ENCODE results near the gene INTS11. TPM values are rescaled to one million over a fixed set of nuclear protein-coding genes. Genes with fewer than 3 reads are reported as not detected.

The INTS11 gene
- total RNA-seq, 1 experiment from 2014 or later = 56.6 TPM

DNA sequence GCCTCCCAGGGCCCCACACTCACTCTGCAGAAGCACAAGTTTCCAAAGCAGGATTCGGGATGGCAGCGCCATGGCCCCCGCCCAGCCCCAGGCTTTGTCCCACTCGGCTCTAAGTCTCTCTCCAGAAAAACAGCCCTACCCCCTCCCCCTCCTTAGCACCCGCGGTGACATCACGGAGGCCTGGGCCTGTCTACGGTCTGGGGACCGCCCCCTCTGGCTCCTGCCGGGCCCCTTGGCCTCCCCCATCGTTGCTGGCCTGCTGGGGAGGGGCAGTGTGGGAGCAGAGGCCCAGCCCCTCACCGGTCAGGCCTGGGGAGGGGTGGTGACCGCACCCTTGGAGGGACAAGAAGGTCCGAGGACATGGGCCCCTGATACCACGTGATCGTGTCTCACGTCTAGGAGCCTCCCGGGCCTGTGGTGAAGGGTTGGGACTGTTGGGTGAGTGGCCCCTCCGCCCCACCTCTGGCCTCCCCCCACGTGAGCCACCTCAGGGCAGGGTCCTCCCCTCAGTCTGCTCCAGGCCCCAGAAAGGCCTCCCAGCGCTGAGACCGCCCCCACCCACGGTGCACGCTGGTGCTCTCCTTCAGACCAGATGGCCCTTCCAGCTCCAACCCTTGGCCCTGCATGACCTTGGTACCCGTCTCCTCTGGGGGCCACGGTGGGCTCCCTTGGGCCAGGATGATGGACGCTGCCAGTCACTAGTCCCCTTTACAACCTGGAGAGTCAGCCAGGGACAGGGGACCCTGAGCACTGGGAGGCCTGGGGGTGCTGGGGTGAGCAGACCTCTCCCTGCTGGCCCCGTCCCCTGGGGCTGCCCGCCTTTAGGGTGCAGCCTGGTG lies 34.2 kb upstream of the INTS11 start, which contains the start of gene MXRA8:
MXRA8 (minus strand) TSS at position 123 of the 839 bp plus-strand sequence; CDS start at position 72, 51 bp downstream.
- no peak for DNase-seq (ENCODE audit: extremely low read depth, low read depth)

DNA sequence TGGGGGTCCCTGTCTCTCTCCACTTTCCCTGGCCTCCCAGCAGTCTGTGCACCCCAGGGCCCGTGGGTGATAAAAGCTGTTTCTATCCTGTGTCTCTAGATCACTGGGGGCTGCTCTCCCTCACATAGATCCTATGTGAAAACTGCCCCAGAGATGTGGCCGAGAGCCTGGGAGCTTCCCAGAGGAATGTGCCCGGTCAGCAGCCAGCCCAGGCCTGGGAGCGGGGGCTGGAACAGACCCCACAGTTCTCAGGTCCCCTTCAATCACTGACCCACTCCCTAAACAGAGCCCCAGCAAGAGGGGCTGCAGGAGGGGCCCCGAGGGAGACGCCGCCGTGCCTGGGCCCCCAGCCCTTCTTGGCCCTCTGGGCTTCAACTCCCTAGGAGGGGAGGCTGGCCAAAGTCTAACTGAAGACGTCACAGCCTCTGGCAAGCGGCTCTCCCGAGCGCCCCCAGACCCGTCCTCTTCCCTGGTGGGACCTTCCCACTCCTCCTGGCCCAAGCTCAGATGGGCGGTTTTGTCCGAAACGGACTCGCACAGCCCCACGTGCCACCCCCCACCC lies 33.5 kb upstream of the INTS11 start:
- no peak for DNase-seq (ENCODE audit: extremely low read depth, low read depth)

DNA sequence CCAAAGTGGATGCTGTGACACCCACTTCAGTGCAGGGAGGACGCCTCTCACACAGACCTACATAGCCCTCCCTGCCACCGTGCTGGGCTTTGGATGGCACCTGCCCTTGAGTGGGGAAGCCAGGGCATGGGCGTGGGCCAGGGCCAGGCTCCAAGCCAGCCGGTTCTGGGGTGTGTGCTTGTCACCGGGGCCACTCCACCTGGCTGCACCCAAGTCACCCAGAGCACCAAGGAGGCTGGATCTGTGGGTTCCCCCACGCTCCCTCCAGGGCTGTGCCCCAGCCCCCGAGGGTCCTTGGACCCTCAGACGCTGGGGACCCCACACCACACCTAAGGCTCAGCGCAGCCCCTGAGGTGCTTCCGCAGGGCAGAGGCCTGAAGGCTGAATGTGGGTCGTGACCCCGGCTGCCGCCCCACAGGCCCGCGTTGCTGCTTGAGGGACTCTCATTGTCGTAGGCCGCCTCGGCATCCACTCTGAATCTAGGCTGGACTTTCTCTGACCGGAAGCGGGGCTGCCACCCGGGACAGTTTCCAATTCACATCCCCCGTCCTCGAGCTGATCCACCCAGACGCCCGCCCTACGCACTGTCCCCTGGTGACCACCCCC lies 32.4 kb upstream of the INTS11 start:
- DNase-seq (ENCODE audit: extremely low read depth, low read depth) = no peak

DNA sequence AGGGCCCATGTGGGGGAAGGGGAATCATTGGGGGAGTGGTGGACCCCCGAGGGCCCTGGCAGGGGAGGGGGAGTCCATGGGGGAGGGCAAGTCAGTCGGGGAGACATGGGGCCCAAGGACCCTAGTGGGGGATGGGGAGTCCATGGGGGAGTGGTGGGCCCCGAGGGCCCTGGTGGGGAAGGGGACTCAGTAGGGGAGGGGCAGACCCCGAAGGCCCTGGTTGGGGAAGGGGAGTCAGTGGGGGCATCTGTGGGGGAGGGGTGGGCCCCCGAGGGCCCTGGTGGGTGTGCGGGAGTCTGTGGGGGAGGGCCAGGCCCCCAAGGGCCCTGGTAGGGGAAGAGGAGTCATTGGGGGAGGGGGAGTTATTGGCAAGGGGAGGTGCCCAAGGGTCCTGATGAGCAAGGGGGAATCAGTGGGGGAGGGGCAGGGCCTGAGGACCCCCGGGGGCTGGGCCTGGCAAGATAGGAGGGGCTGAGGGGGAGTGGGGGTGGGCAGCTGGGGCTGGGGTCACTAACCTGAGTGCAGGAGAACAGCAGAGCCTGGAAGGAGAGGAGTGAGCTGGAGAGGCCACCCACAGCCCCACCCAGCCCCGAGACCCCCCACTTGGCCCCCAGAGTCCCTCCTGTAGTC lies 31.8 kb upstream of the INTS11 start:
- no peak for DNase-seq (ENCODE audit: extremely low read depth, low read depth)

DNA sequence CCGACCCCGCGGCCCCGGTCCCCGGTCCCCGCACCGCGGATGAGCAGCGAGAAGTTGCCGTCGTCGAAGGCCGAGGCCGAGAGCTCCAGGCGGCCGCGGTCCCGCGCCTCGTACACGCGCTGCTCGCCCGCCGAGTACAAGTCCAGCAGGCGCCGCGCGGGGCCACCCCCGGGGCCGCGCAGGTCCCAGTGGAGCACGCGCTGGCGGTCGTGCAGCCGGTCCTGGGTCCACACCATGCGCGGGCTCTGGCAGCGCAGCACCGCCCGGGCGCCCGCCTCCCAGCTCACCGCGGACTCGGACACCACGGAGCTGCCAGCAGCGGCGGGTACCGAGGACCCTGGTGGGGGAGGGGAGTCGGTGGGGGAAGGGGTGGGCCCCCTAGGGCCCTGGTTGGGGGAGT lies 31.0 kb upstream of the INTS11 start:
- DNase-seq (ENCODE audit: extremely low read depth, low read depth) = no peak

DNA sequence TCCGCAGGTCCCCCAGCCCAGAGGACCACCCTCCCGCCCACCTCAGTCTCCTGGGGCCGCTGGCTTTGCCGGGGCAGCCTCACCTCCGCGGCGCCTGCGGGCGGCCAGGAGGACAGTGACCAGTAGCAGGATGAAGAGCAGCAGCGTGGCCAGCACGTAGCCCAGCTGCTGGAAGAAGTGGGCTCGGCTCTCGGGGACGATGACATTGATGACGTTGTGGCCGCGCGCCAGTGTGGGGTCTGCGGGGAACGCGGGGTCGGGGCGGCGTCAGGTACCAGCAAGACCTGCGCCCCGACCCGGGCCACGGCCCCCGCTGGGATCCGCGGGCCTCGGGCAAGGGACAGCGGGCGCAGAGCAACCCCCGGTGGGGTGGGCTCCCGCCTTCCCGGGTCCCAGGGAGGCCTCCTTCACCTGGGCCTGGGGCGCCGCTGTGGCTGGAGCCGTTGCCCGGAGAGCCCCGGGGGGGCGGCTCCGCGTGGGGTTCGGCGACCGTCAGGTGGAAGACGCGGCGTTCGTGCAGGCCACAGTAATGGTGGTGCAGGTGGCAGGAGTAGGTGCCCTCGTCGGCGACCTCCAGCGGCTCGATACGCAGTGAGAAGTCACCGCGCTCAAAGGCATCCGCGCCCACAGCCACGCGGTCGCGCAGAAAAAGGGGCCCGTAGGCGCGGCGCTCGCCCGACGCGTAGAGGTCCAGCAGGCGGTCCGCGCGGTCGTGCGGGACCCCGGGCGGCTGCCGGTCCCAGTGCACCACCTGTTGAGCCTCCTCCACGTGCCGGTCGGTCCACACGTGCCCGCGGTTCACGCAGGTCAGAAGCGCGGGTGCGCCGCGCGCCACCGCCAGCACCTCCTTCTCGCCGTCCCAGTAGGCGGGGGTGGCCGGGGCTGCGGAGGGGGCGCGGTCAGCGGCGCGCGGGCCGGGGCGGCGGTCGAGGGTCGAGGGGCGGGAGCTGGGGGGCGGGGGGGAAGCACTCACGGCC lies 30.1 kb upstream of the INTS11 start:
- DNase-seq (ENCODE audit: extremely low read depth, low read depth) = no peak

DNA sequence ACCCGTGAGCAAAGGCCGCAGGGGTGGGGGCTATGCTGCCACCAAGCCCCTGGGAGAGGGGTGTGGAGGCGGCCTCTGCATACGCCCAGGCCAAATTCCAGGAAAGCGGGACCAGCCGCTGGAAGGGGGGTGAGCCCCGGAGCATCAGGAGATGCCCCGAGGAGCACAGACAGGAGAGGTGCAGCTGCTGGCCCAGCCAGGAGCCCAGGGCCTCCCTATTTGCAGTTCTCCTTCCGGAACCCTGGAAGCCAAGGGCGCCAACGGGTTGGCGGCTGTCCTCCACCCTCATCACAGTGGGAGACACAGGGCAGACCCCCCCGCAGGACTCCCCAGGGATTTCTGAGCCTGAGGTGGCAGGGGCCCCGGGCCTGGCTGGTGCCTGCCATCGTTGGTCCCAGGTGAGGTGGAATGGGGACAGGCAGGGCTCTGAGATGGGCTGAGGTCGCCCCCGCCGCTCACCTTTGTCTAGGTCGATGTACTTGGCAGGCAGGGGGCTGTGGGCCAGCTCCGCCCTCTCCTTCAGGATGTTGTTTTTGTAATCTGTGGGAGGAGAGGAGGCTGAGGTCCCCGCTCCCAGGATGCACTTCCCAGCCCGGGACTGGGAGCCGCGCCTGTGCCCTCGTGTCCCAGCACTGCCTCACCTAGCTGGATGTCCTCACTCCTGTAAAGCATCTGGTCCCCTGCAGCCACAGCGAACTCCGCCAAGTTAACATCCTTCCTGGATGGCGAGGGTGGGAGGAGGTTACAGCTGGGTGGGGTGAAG lies 29.1 kb upstream of the INTS11 start:
- no peak for DNase-seq (ENCODE audit: extremely low read depth, low read depth)

DNA sequence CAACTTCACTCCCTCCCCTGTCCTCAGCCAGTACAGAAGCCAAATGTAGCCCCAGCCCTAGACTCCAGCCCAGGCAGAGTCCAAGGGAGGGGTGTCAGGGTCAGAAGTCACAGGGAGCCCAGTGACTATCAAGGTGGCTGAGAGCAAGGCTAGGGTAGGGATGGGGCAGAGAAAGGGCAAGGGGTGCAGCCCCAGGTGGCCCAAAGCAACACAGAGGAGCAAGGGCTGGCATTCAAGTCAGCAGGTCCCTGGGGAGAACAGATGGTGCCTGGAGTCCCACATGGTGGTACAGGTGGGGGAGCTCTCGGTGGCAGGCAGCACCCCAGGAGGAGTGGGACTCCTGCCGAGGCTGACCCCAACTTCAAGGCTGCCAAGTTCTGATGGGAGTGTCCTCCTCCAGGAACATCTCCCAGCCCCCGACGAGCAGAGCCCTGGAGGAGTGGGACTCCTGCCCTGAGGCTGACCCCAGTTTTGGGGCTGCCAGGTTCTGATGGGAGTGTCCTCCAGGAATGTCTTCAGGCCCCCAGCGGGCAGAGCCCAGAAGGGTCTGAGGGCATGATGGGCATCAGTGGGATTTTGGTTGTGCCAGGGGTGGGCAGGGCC lies 28.4 kb upstream of the INTS11 start:
- DNase-seq (ENCODE audit: extremely low read depth, low read depth) = no peak

DNA sequence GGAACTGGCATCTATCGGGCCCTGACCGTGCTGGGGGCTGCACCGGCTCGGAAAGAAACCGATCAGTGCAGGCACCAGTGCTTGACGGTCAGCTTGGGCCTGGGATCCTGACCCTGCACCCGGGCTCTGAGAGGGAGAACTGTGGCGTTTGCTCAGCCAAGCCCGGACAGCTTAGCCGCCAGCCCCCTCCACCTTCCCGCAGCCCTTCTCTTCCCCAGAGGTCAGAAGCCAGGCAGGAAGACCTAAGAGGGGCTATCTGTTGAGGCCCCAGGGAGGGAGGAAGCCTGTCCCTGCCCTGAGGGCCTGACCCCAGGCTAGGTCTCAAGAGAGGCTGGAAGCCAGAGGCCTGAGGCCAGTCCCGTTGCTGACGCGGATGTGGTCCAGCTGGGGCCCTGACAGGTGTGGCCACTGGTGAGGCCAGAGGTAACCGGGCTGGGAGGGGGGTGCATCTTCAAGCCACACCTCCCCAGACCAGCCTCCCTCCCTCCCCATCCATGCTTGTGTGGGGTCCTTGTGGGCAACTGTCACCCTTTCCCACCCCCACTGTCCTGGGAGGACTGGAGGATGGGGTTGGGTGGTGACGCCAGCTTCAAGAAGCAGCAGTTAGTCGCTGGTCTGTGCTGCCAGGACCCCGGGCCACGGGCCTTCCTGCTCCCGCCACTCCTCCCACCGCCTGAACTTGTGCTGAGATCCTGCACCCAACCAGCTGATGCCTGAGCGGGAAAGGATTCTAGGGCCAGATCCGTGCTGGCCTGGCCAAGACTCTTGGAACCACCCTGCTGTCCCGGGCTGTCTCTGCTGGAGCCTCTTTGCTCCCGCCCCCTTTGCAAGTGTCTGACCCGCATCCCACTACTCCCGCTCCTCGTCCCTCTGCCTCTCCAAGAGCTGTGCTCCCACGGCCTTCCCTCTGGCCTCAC lies 27.3 kb upstream of the INTS11 start:
- DNase-seq (ENCODE audit: extremely low read depth, low read depth) = no peak

DNA sequence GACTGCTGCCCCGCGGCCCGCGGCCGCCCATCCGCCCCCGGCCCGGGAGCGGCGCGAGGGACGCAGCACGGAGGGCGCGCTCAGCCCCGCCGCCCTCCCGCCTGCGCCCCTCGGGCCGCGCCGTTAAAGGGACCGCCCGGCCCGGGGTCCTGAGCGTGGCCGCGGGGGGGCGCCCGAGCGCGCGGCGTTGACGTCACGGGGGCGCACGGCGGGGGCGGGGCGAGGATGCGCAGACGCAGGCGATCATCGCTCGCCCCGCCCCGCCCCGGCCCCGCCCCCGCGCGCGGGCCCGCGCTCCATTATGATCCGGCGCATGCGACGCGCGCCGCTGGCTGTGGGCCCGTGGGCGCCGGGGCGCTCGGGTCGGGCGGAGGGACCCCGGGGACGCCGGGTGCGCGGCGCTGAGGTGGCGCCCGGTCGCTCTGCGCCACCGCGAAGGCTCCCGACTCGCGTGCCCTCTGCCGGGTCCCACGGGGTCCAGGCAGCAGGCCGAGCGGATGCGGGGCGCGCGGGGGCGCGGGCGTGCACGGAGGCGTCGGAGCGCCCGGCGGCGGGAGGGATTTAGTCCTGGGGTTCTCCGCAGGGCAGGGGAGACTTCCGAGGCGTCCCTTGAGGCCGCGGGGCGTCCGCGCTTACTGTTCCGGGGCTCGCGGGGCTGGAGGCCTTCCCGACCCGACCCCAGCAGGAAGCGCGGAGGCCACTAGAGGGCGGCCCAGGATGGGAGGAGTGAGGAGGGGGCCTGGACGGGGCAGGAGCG lies 25.0 kb upstream of the INTS11 start, which contains the start of gene DVL1:
DVL1 (minus strand) TSS at position 163 of the 757 bp plus-strand sequence. CDS start 353 bp downstream, outside the sequence.
- DNase-seq (ENCODE audit: extremely low read depth, low read depth) = peak; percentile 28

DNA sequence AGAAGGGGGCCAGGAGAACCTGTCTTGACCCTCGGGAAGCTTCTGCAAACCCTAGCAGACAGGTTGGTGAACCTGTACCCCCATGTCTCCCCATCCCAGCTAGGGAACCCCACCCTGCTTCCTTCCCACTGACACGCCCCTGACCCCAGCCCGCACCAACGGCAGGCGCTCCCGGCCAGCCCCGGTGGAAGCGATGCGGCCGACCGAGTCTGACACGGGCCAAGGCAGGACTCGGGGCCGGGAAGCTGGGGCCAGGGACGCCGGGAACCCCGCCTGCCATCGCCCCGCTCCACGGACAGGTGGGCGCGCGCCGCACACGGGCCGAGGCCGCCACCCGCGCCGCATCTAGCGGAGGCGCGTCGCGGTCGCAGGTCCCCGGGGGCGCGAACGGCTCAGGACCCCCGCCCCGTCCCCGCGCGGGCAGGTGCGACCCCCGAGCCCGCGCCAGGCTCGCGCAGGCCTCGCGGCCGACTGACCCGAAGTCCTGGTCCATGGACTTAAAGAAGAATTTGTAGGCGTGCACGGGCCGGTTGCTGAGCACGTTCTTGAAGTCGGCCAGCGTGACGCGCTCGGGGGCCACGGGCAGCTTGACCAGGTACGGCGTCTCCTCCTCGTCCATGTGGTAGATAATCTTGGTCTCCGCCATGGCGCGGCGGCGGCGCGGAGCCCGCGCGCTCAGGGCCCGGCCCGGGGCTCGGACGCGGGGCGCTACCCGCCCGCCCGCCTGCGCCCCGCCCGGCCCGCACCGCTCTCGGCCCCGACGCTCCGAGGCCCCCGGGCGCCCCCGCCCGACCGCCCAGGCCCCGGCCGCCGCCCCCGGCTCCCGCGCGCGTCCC lies 24.2 kb upstream of the INTS11 start:
- no peak for DNase-seq (ENCODE audit: extremely low read depth, low read depth)

DNA sequence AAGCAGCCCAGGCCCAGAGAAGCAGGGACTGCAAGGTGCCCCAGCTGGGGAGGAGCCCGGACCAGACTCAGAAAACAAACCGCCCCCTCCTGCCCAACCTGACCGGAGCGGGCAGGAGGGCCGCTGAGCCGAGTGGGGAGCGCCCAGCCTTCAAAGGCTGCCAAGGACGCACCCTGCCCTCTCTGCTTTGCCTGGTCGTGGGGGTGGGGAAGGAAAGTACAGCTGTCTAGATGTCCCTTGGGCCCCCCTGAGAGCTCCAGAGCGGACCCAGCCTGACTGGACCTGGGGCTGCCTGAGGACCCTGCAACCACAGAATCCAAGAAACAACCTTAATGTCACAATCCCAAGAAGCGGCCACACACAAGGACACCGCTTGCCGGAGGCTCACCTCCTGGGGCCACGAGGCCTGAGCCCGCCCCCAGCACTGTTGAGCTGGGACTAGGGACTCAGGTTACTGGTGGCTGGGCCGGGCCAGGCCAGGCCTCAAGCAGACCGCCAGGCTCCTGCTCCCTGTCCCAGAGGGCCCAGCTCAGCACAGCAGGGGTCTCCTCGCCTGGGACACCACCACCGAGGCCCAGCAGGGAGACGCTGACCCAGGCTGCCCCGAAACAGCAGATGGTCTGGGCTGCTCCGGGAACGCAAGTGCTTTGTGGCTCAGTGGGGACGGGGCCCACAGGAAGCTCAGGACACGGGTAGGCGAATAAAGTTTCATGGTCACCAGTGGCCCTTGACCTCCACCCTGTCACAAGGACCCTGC lies 23.4 kb upstream of the INTS11 start:
- DNase-seq (ENCODE audit: extremely low read depth, low read depth) = no peak

DNA sequence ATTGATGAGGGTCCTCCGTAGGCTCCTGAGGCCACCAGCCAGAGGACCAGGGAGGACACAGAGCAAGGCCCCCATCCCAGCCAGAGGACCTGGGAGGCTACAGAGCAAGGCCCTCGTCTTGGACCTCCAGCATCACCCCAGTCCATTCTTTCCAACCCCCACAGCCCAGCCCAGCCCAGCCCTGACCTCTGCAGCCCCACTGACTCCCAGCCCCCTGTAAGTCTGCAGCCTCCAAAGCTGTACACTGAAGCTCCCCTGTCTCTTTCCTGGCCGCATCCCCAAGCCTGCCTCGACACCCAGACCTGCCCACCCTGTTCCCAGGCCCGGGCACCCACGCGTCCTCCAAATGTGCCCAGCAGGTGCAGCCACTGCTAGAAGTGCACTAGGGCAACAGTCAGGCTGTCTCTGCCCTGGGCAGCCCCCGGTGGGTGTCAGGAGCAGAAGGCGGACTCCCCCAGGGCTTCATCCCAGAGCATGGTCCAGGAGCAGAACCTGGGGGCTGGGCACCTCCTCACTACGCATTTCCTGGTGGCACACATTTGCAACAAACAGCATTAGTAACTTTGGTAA lies 22.7 kb upstream of the INTS11 start:
- no peak for DNase-seq (ENCODE audit: extremely low read depth, low read depth)

DNA sequence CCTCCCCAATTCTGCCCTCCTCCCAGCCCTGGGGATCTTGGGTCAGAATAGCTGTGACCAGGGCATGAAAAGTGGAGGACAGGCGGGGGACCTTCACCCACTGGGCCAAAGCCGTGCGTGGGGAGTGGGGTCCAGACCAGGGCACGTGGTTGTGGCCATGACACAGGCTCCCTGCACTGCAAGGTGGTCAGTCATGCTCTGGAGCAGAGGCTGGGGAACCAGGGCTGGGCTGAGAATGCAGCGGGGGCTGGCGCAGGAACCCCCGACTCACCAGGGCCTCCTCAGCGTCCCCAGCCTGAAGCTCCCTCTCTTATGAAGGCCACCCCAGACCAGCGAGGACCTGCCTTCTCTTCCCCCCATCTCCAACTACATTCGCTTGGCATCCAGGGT lies 22.0 kb upstream of the INTS11 start:
- DNase-seq (ENCODE audit: extremely low read depth, low read depth) = no peak

DNA sequence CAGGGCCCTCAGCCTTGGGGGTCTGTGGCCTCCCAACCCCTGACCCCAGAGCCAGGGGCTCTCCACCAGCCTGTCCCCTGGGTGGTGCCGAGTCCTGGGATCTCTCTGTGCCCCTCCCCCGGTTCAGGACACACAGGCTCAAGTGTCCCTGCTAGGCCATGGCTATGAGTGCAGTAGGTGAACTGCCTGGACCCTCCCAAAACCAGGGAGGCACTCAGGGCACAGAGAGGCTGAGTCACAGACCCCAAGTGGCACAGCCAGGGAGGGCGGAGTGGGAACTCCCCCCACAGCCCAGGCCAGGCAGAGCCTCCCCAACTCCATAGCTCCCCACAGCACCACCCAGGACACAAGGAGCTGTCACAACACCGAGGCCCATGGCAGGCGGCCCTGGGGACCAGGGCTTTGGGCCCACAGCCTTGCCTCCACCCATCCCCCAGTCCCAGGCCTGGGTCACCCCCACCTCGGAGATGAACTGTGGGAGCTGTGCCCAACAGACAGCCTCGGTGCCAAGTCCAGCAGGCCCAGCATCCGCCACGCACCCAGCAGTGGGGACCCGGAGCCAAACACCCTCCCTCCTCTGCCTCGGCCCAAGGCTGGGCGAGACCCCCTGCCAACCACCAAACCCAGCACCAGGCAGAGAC lies 21.5 kb upstream of the INTS11 start:
- DNase-seq (ENCODE audit: extremely low read depth, low read depth) = no peak
